ENCODE results near the gene BBX.

BBX gene

DNA sequence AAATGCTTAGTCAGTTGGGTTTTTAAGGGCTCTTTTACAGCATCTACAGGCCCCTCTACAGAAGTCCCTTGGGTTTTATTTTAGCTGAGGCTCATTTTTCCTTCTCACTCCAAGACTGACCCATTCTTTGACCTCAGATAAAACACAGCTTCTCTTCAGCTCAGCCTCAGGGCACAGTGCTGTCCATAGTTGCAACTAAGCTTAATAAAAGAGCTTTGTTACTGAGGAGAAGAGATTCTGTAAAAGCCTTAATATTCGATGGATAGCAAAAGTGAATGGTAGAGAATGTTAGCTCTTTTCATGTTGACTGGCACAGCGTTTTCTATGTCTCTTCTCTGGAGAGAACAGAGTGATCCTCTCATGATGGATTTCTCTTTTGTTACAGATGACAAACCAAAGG, 277.9 kb downstream of the BBX start:
- Histone ChIP-seq H3K36me3 (peaks cover 63 to 93% (median 82%) of the 10 kb centered on the region in 11 experiments), H3K9ac (no peak overlapping the region), H3K4me1 (peaks cover 0 to 14% (median 10%) of the 10 kb centered on the region in 10 experiments; a peak in 12 of 20 replicates), H3K9me3 (replicated peaks in 1 of 11) (no peaks in the 10 kb centered on the region), H4K20me1 (no peaks in the 10 kb centered on the region), H3K4me2 (no peak overlapping the region), H3K4me3 (no peak overlapping the region), H3K27me3 (no peaks in the 10 kb centered on the region), H3K27ac (no peak overlapping the region)
- no peak for TF ChIP-seq Cebpa-rat (IDR thresholded peaks at IDR 0.05)

DNA sequence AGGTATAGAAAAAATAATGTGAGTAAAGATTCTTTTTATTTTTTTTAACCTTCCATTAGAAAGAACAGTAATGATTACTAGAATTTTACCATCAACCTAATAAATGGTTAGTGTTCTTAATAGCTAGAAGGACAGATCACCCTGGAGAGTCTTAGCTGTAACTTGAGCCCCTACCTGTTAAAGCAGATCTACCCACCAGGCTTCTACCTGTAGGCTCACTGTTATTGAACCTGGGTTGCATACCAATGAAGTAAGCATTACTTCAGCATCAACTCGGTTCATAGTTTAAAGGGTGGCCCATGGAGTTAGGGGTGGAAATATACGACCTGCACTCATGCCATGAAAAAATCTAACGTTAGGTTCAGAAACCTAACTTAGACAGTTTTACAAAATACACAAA, 280.4 kb downstream of the BBX start:
- no peaks in the 10 kb centered on the region for H3K4me1 ChIP-seq
- no peaks in the 10 kb centered on the region for H3K9me3 ChIP-seq (replicated peaks in 1 of 11)
- TF ChIP-seq Cebpa-rat (IDR thresholded peaks at IDR 0.05) = no peak
- H3K27me3 ChIP-seq = no peaks in the 10 kb centered on the region
- no peaks in the 10 kb centered on the region for H4K20me1 ChIP-seq
- H3K9ac ChIP-seq = no peak overlapping the region
- H3K4me2 ChIP-seq = no peak overlapping the region
- no peak overlapping the region for H3K27ac ChIP-seq
- H3K36me3 ChIP-seq = peaks cover 71 to 97% (median 93%) of the 10 kb centered on the region in 11 experiments
- H3K4me3 ChIP-seq = no peak overlapping the region

DNA sequence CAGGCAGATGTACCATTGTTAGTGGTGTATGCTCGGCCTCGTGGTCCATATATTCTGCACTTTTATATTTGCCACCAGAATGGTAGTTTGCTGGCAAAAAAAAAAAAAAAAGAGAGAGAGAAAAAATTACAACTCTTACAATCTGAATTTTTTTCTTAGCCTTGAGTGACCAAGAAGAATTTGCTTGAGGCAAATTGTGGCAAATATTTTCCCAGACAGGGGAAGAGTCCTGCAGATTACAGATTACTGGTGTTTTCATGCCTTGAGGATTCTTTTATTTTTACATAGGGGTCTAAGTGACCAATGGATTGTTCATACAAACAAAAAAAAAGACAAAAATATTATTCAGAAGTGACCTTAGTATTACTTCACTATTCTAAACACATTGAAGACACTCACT, 283.3 kb downstream of the BBX start:
- H3K4me3 ChIP-seq = no peak overlapping the region
- H3K27me3 ChIP-seq = no peaks in the 10 kb centered on the region
- no peak overlapping the region for H3K4me2 ChIP-seq
- no peak overlapping the region for H3K9ac ChIP-seq
- peaks cover 12 to 21% (median 18%) of the 10 kb centered on the region in 10 experiments for H3K4me1 ChIP-seq
- no peaks in the 10 kb centered on the region for H4K20me1 ChIP-seq
- peaks cover 43 to 80% (median 69%) of the 10 kb centered on the region in 11 experiments for H3K36me3 ChIP-seq
- no peaks in the 10 kb centered on the region for H3K9me3 ChIP-seq (replicated peaks in 1 of 11)
- no peak overlapping the region for H3K27ac ChIP-seq
- TF ChIP-seq Cebpa-rat (IDR thresholded peaks at IDR 0.05) = no peak

DNA sequence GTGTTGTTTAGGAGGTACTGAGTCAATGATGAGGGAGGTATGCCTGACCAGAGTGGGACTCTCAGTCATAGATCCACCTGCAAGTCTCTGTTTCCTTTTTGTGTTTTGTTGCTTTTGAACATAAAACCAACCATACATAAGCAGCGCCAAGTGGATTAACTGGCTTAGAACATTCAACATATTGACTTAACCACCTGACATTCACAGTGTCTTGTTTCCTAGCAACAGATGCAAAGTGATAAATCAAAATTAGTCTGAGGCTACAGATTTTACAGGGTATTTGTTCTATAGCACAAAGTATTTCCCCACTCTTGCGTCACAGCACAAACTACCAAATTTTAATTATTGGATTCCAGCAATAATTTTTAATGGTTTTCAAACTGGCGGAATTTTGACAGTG, 283.8 kb downstream of the BBX start:
- Histone ChIP-seq H3K9ac (no peak overlapping the region), H3K4me2 (no peak overlapping the region), H3K4me1 (peaks cover 12 to 21% (median 18%) of the 10 kb centered on the region in 10 experiments), H3K36me3 (peaks cover 37 to 75% (median 64%) of the 10 kb centered on the region in 11 experiments), H3K27ac (no peak overlapping the region), H3K9me3 (replicated peaks in 1 of 11) (no peaks in the 10 kb centered on the region), H3K4me3 (no peak overlapping the region), H4K20me1 (no peaks in the 10 kb centered on the region), H3K27me3 (no peaks in the 10 kb centered on the region)
- no peak for TF ChIP-seq Cebpa-rat (IDR thresholded peaks at IDR 0.05)

DNA sequence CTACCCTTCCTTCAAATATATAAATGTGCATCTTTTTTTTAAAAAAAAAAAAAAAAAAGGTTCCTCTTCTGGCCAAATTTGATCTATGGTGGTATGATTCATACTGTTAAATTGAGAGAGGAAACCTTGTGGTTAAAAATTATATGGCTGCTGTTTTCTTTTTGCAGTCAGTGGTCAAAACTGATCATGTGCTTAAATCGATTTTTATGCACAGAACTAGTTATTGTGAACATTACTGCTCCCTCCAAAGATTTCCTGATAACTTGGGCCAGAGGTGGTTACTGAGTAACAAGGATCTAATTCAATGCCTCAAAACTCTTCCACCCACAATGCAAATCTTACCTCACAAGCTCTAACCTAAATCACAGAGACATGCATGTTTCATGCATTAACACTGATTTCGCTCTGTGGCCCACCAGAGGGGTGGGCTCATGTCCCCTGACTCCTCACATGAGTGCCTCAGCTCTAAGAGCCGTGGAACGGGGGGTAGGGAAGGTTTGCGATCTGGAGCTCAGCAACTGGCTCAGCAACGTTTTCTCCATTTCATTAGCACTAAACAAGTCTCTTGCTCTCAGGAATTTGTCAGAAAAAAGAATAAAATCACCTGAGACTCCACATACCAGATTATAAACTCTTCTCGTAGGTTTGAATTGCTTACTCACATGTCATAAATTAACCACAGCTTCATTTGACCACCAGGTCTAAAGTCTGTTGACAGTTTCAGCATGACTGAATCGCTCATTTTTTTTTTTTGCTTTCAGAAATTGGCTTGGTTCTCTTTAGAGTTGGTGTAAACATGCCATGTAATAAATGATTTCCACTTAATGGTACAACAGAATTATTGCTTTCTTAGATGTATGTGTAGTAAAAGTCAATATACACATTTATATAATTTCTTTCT, 287.7 kb downstream of the BBX start:
- H3K9ac ChIP-seq = no peak overlapping the region
- peaks cover 12 to 21% (median 18%) of the 10 kb centered on the region in 10 experiments for H3K4me1 ChIP-seq
- H3K36me3 ChIP-seq = peaks cover 13 to 36% (median 25%) of the 10 kb centered on the region in 11 experiments
- TF ChIP-seq Cebpa-rat (IDR thresholded peaks at IDR 0.05) = no peak
- H3K27me3 ChIP-seq = no peaks in the 10 kb centered on the region
- H3K9me3 ChIP-seq (replicated peaks in 1 of 11) = no peaks in the 10 kb centered on the region
- H3K27ac ChIP-seq = 0 out of 22 replicates have a peak overlapping the region, but pooled peaks of 1 of the 11 experiments have one; percentile 7
- no peaks in the 10 kb centered on the region for H4K20me1 ChIP-seq
- H3K4me3 ChIP-seq = no peak overlapping the region; a peak in 1 of 20 replicates
- H3K4me2 ChIP-seq = peak overlapping the region; percentile 17 to 80 (median 45); a peak in 21 of 22 replicates

DNA sequence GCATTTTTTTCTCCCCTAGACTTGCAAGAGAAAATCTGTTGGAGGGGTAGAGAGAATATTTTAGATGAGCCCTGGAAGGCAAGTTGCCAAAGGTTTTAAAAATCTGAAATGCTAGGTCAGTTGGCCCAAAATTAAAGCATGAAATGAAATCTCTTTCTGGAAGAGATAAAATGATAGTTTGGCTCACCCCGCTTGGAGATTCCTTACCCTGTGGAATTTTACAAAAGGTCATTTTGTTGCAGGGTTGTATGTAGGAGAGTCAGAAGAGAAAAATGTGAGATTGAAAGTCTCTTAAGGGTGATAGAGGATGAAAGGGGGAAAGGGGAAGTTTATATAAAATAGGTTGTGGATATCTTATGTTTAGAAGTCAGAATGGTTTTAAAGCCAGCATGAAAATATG, 290.3 kb downstream of the BBX start:
- H3K27ac ChIP-seq = no peak overlapping the region
- peaks cover 12 to 21% (median 18%) of the 10 kb centered on the region in 10 experiments for H3K4me1 ChIP-seq
- H4K20me1 ChIP-seq = no peaks in the 10 kb centered on the region
- H3K4me3 ChIP-seq = no peak overlapping the region
- no peak overlapping the region for H3K9ac ChIP-seq
- no peak overlapping the region for H3K4me2 ChIP-seq
- H3K9me3 ChIP-seq (replicated peaks in 1 of 11) = no peaks in the 10 kb centered on the region
- no peaks in the 10 kb centered on the region for H3K27me3 ChIP-seq
- TF ChIP-seq Cebpa-rat (IDR thresholded peaks at IDR 0.05) = no peak
- H3K36me3 ChIP-seq = peaks cover 0 to 15% (median 4%) of the 10 kb centered on the region in 11 experiments; a peak in 8 of 22 replicates

DNA sequence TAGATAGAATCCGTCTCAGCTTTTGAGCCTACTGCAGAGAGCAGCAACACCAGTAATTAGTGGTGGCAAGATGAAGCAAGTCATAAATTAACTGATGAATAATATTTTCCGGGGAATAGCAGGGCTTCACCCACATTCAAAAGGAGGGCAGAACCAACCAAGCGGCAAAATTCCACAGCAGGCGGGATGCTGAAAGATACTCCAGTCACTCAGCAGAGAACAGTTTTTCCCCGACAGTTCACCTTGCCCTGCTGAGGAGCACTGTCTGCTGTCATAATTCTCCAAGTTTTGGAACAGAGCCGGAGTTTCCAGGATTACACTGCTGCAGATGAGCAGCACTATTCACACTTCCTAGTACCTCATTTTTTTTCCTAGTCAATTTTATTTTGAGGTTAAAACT, 293.3 kb downstream of the BBX start:
- Histone ChIP-seq H3K9me3 (replicated peaks in 1 of 11) (no peaks in the 10 kb centered on the region), H3K4me1 (no peaks in the 10 kb centered on the region), H4K20me1 (no peaks in the 10 kb centered on the region), H3K4me2 (no peak overlapping the region), H3K36me3 (no peaks in the 10 kb centered on the region), H3K9ac (no peak overlapping the region), H3K27me3 (no peaks in the 10 kb centered on the region), H3K4me3 (no peak overlapping the region), H3K27ac (no peak overlapping the region)
- TF ChIP-seq Cebpa-rat (IDR thresholded peaks at IDR 0.05) = no peak

DNA sequence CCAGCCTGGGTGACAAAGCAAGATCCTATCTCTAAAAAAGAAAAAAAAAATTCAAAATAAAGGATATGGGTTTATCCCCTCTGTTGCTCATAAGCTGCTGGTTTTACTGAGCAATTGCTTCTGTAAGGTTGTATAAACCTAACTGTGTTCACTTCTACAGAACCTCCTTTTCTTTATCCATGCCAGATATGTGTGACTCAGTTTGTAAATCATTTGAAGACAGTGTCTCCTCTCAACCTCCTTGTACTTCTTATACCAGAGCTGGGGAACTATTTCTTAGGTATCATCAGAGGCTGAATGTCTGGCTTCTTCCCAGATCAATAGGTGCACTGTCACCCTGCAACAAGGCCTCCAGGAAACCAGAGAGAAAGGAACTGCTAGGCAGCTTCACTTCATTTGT, 294.3 kb downstream of the BBX start:
- Histone ChIP-seq H3K9me3 (replicated peaks in 1 of 11) (no peaks in the 10 kb centered on the region), H3K36me3 (no peaks in the 10 kb centered on the region), H3K27me3 (no peaks in the 10 kb centered on the region), H3K9ac (no peak overlapping the region), H3K4me2 (no peak overlapping the region), H3K4me1 (no peaks in the 10 kb centered on the region), H4K20me1 (no peaks in the 10 kb centered on the region), H3K4me3 (no peak overlapping the region), H3K27ac (no peak overlapping the region)
- TF ChIP-seq Cebpa-rat (IDR thresholded peaks at IDR 0.05) = no peak

DNA sequence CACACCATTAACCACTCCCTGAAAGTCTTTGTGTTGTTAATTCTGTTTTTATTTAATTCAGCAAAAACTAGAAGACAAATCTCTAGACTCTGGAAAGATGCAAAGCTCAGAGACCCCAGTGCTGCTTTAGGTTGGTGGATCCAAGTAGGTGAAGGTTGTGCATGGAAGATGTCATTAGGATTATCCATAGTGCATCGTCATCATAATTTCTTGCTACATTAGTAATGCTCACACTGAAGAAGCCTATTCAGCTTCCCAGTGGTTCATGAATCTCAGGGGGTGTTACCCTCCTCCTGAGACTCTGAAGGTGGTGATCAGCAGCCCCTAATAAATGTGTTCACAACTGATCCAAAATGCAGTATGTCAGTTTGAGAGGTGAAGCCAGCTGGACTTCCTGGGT, 295.3 kb downstream of the BBX start:
- no peaks in the 10 kb centered on the region for H3K27me3 ChIP-seq
- no peak overlapping the region for H3K9ac ChIP-seq
- no peaks in the 10 kb centered on the region for H3K4me1 ChIP-seq
- no peak overlapping the region for H3K27ac ChIP-seq
- no peak overlapping the region for H3K4me3 ChIP-seq
- H4K20me1 ChIP-seq = no peaks in the 10 kb centered on the region
- H3K9me3 ChIP-seq (replicated peaks in 1 of 11) = 0 out of 22 replicates have a peak, but pooled peaks cover 0 to under 1% (median 0%) of the 10 kb centered on the region in 11 experiments
- no peak overlapping the region for H3K4me2 ChIP-seq
- H3K36me3 ChIP-seq = no peaks in the 10 kb centered on the region
- no peak for TF ChIP-seq Cebpa-rat (IDR thresholded peaks at IDR 0.05)

DNA sequence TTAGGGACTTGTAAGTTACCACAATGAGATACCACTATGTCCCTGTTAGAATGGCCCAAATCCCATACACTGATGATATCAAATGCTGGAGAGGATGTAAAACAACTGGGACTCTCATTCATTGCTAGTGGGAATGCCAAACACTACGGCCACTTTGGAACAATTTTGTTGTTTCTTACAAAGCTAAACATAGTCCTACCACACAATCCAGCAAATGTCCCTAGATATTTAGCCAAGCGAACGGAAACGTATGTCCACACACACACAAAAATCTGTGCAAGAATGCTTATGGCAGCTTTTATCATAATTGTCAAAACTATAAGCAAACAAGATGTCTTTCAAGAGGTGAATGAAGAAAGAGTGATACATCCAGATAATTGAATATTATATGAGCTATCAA, 296.9 kb downstream of the BBX start:
- H4K20me1 ChIP-seq = no peaks in the 10 kb centered on the region
- no peak overlapping the region for H3K4me2 ChIP-seq
- no peaks in the 10 kb centered on the region for H3K27me3 ChIP-seq
- H3K27ac ChIP-seq = no peak overlapping the region
- TF ChIP-seq Cebpa-rat (IDR thresholded peaks at IDR 0.05) = no peak
- no peak overlapping the region for H3K9ac ChIP-seq
- peaks cover 0 to 12% (median 0%) of the 10 kb centered on the region in 11 experiments; a peak in 3 of 22 replicates for H3K9me3 ChIP-seq (replicated peaks in 1 of 11)
- H3K36me3 ChIP-seq = no peaks in the 10 kb centered on the region
- H3K4me1 ChIP-seq = no peaks in the 10 kb centered on the region
- H3K4me3 ChIP-seq = no peak overlapping the region

All from BLaER1 treated with 17β-estradiol and CSF1 and Interleukin-3, amounts not matched to agents 10 nM and 100 nM (cell line).